Uterine smooth muscle cell (primary cell): ENCODE data around the gene ESCO1. TPM values are rescaled to one million over a fixed set of nuclear protein-coding genes. Genes with fewer than 3 reads are reported as not detected.

Experiments
- total RNA-seq: library from RNA; depleted of rRNA; stranded (reverse); fragments of >200 nt; gene quantifications from 2 replicates; pipeline ENCODE4 v1.2.3, GENCODE V29; 2014

Gene ESCO1, protein sequence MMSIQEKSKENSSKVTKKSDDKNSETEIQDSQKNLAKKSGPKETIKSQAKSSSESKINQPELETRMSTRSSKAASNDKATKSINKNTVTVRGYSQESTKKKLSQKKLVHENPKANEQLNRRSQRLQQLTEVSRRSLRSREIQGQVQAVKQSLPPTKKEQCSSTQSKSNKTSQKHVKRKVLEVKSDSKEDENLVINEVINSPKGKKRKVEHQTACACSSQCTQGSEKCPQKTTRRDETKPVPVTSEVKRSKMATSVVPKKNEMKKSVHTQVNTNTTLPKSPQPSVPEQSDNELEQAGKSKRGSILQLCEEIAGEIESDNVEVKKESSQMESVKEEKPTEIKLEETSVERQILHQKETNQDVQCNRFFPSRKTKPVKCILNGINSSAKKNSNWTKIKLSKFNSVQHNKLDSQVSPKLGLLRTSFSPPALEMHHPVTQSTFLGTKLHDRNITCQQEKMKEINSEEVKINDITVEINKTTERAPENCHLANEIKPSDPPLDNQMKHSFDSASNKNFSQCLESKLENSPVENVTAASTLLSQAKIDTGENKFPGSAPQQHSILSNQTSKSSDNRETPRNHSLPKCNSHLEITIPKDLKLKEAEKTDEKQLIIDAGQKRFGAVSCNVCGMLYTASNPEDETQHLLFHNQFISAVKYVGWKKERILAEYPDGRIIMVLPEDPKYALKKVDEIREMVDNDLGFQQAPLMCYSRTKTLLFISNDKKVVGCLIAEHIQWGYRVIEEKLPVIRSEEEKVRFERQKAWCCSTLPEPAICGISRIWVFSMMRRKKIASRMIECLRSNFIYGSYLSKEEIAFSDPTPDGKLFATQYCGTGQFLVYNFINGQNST
- total RNA-seq: 14.8 and 20.2 TPM in 2 replicates

DNA sequence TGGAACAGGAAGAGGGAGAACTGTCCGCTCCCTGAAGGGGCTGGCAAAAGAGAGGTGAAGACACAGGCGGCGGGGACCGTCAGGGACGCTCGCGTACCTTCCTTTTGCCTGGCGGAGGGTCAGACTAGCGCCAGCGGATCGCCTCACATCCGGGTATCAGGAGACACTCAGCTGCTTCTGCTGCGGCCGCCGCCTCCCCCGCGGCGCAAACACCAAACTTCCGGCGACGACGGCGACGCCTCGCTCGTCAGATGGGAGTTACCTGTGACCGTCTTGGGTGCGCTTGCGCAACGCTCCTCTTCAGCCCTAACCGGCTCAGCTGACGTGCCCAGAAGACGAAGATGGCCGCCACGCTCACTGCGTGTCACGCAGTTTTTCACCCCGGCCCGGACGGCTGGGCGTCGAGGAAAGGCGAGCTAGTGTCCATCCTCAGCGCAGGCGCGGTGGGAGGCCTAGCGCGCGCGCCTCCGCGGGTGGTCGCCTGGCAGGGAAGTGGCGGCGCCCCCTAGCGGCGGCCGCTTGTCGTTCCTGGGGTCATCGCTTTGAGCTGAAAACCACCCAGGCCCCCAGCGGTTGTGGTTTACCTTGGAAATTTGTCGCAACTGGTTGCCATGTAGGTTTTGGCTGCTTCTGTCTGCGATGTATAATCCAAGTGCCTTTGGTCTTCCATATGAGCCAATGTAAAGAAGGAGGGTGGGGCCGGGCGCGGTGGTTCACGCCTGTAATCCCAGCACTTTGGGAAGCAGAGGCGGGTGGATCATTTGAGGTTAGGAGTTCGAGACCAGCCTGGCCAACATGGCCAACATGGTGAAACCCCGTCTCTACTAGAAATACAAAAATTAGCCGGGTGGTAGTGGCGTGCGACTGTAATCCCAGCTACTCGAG is at the start of gene ESCO1:
Gene ESCO1, minus strand, starts transcription at position 179 of the 885 bp plus-strand sequence. CDS start 25,861 bp downstream, outside the sequence.

DNA sequence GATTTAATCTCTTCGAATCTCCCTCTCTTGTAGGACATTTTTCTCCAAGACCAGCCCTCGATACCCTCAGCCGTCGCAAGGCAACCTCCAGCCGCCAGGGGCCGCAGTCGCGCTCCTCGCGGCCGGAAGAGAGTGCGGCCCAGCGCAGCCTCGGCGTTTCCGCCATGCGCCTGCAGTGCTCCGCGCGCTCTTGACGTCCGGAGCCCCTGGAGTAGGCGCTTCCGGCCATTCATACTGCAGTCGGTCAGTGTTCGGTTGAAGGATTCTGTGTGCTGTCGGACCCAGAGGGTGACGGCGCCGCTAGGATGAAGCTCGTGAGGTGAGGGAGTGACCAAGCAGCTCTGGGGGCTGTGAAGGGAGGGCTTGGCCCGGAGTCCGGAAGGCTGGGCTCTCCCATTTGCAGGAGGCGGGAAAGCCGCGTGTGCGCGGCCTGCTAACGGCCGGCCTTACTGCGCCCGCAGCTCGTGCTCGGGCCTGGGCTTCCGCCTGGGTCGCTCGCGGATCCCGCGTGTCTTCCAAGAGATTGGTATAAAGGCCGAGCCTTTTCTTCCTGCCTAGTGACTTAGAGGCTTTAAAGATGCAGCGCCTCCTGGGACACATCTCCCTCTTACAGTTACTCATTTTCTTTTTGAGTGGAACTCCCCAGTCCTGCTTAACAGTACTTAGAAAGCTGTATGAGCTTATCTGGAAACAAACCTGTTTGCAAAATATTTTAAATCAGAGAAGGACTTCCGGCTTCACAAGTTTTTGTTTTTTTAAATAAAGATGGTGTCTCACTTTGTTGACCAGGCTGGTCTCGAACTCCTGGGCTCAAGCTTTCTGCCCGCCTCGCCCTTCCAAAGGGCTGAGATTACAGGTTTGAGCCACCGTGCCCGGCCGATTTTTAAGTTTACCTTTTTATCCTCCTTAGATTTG is 11.9 kb upstream of the ESCO1 start, which contains the start of gene SNRPD1:
Gene SNRPD1, plus strand, starts transcription at position 190 of the 915 bp plus-strand sequence. Its CDS starts 116 bp downstream, at position 306.

Other genes starting within 250 kb of the ESCO1 start
- 14.2 and 28.7 TPM in 2 replicates for gene SNRPD1, start 11.6 kb upstream of the ESCO1 start, total RNA-seq
- gene ABHD3, start 104.1 kb upstream of the ESCO1 start, total RNA-seq: 12.1 and 14.0 TPM in 2 replicates
- 78.5 and 82.9 TPM in 2 replicates for gene MIB1, start 140.1 kb upstream of the ESCO1 start, total RNA-seq